Astrocyte (in vitro differentiated cells and primary cell): ENCODE data around the gene TLR9. TPM values are rescaled to one million over a fixed set of nuclear protein-coding genes. Genes with fewer than 3 reads are reported as not detected.

ENCODE experiments used
- DNase-seq: peaks from one replicate; pipeline ENCODE4 v3.0.0-alpha.2; 2010; ENCODE audit warnings: low read depth
- FAIRE-seq: peaks from 2 replicates; lab custom pipeline; 2011; peaks lifted over from hg19 to GRCh38; lab: Jason Lieb, UNC
- H2AFZ ChIP-seq: 2 replicates; pipeline ENCODE4 v1.6.0; 2012; ENCODE audit warnings: low read depth, low read length, inconsistent platforms
- H3K27ac ChIP-seq: 2 replicates; pipeline ENCODE4 v1.5.1; 2011; ENCODE audit warnings: low read depth, low read length, inconsistent platforms
- H3K27me3 ChIP-seq: 2 replicates; pipeline ENCODE4 v1.6.0; 2011; ENCODE audit warnings: low read length, inconsistent platforms; ENCODE audit not compliant: insufficient read depth
- H3K36me3 ChIP-seq: 2 replicates; pipeline ENCODE4 v1.5.1; 2011; ENCODE audit warnings: low read length, inconsistent platforms; ENCODE audit not compliant: insufficient read depth
- H3K4me1 ChIP-seq: 2 replicates; pipeline ENCODE4 v1.5.1; 2011; ENCODE audit warnings: low read length, inconsistent platforms; ENCODE audit not compliant: insufficient read depth
- H3K4me2 ChIP-seq: 2 replicates; pipeline ENCODE4 v1.6.0; 2012; ENCODE audit warnings: low read length, inconsistent platforms
- H3K4me3 ChIP-seq: 2 replicates; pipeline ENCODE4 v1.5.1; 2011; ENCODE audit warnings: low read depth, mild to moderate bottlenecking, low read length, inconsistent platforms; ENCODE audit not compliant: insufficient read depth
- H3K79me2 ChIP-seq: 2 replicates; pipeline ENCODE4 v1.6.0; 2012; ENCODE audit warnings: mild to moderate bottlenecking, low read length, inconsistent platforms; ENCODE audit not compliant: insufficient read depth
- H3K9ac ChIP-seq: 2 replicates; pipeline ENCODE4 v1.6.0; 2012; ENCODE audit warnings: mild to moderate bottlenecking, low read length, inconsistent platforms
- H3K9me3 ChIP-seq: 2 replicates; pipeline ENCODE4 v1.5.1; 2012; ENCODE audit warnings: low read depth, mild to moderate bottlenecking, low read length, inconsistent platforms; ENCODE audit not compliant: insufficient read depth
- H4K20me1 ChIP-seq: 2 replicates; pipeline ENCODE4 v1.6.0; 2012; ENCODE audit warnings: low read length, inconsistent platforms; ENCODE audit not compliant: insufficient read depth
- H3K27ac Mint-ChIP-seq: one replicate; pipeline ENCODE4 v1.8.0; 2021; ENCODE audit warnings: mild to moderate bottlenecking, mixed read lengths; ENCODE audit not compliant: unreplicated experiment
- H3K27me3 Mint-ChIP-seq: one replicate; pipeline ENCODE4 v1.8.0; 2021; ENCODE audit warnings: low read depth, mixed read lengths; ENCODE audit not compliant: unreplicated experiment
- H3K36me3 Mint-ChIP-seq: one replicate; pipeline ENCODE4 v1.8.0; 2021; ENCODE audit warnings: low read depth, mixed read lengths; ENCODE audit not compliant: unreplicated experiment
- H3K4me1 Mint-ChIP-seq: one replicate; pipeline ENCODE4 v1.8.0; 2021; ENCODE audit warnings: low read depth, mixed read lengths; ENCODE audit not compliant: unreplicated experiment
- H3K4me3 Mint-ChIP-seq: one replicate; pipeline ENCODE4 v1.8.0; 2021; ENCODE audit warnings: mild to moderate bottlenecking, moderate library complexity, mixed read lengths; ENCODE audit not compliant: unreplicated experiment
- H3K9me3 Mint-ChIP-seq: one replicate; pipeline ENCODE4 v1.8.0; 2021; ENCODE audit warnings: mild to moderate bottlenecking, mixed read lengths; ENCODE audit not compliant: unreplicated experiment
- EZH2 ChIP-seq: IDR thresholded peaks from 2 replicates; pipeline ENCODE4 v1.6.1; 2012; ENCODE audit warnings: mild to moderate bottlenecking, low read length, inconsistent platforms; ENCODE audit not compliant: insufficient read depth
- total RNA-seq: library from RNA; stranded (reverse); gene quantifications from 2 replicates; pipeline ENCODE4 v1.2.1, GENCODE V29; 2021
- TF ChIP-seq, protein P1 (sequence below): IDR thresholded peaks from 2 replicates; pipeline ENCODE4 v1.5.1; 2011; ENCODE audit warnings: low read depth, mild to moderate bottlenecking, inconsistent platforms, low read length, moderate library complexity; ENCODE audit not compliant: insufficient read depth

TLR9 gene
- total RNA-seq, 1 donor from 2014 or later, result 0.25 TPM

DNA sequence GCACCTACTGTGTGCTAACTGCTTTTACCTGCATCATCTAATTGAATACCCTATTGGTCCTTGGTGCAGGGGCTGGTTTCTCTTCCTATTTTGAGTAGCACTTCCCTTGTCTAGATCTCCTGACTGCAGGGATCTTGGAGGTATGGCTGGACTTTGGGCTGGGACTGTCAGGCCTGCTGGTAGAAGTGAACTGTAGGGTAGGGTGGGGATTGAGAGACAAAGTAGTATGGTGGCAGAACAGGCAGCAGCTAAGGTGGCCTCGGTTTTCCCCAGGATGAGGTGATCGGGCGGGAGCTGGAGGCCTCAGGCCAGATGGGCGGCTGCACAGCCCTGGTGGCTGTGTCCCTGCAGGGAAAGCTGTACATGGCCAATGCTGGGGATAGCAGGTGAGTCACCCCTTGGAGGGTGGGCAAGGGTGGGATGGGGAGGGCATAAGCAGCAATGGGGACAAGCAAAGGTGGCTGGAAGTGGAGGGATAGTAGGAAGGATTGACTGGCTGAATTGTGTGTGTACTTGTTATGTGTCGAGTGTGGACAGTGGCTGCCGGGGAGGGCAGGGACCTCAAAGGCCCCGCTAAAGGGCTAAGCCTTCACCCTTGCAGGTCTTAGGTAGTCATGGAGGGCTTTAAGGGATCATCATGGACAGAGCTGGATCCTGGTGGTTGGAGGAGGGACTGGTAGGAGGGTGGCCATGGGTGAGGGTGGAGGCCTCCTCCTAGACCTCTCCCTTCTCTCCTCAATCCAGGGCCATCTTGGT is 22.1 kb upstream of the TLR9 start:
- H3K9me3 ChIP-seq, result no peaks in the 10 kb centered on the region
- no peak overlapping the region for H3K4me3 ChIP-seq
- H3K4me1 Mint-ChIP-seq, result peaks cover 5% of the 10 kb centered on the region
- FAIRE-seq (no peak), DNase-seq (no peak)
- peaks cover 22% of the 10 kb centered on the region for H3K36me3 ChIP-seq
- H3K27me3 Mint-ChIP-seq, result no peaks in the 10 kb centered on the region
- peaks cover 20% of the 10 kb centered on the region for H3K36me3 Mint-ChIP-seq
- TF ChIP-seq, protein P1, sequence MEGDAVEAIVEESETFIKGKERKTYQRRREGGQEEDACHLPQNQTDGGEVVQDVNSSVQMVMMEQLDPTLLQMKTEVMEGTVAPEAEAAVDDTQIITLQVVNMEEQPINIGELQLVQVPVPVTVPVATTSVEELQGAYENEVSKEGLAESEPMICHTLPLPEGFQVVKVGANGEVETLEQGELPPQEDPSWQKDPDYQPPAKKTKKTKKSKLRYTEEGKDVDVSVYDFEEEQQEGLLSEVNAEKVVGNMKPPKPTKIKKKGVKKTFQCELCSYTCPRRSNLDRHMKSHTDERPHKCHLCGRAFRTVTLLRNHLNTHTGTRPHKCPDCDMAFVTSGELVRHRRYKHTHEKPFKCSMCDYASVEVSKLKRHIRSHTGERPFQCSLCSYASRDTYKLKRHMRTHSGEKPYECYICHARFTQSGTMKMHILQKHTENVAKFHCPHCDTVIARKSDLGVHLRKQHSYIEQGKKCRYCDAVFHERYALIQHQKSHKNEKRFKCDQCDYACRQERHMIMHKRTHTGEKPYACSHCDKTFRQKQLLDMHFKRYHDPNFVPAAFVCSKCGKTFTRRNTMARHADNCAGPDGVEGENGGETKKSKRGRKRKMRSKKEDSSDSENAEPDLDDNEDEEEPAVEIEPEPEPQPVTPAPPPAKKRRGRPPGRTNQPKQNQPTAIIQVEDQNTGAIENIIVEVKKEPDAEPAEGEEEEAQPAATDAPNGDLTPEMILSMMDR, result no peak
- TF ChIP-seq EZH2, result no peak
- H3K27ac ChIP-seq, result no peak overlapping the region
- H3K27me3 ChIP-seq, result no peaks in the 10 kb centered on the region
- H3K4me2 ChIP-seq, result peak overlapping the region; percentile 92
- peak overlapping the region; percentile 69 for H3K4me3 Mint-ChIP-seq
- H3K9me3 Mint-ChIP-seq, result peaks cover 4% of the 10 kb centered on the region
- H3K9ac ChIP-seq, result no peak overlapping the region
- peak overlapping the region; percentile 62 for H3K27ac Mint-ChIP-seq
- peaks cover 47% of the 10 kb centered on the region for H4K20me1 ChIP-seq
- H3K79me2 ChIP-seq, result peaks cover 5% of the 10 kb centered on the region
- peaks cover 20% of the 10 kb centered on the region for H3K4me1 ChIP-seq
- H2AFZ ChIP-seq, result no peak overlapping the region

DNA sequence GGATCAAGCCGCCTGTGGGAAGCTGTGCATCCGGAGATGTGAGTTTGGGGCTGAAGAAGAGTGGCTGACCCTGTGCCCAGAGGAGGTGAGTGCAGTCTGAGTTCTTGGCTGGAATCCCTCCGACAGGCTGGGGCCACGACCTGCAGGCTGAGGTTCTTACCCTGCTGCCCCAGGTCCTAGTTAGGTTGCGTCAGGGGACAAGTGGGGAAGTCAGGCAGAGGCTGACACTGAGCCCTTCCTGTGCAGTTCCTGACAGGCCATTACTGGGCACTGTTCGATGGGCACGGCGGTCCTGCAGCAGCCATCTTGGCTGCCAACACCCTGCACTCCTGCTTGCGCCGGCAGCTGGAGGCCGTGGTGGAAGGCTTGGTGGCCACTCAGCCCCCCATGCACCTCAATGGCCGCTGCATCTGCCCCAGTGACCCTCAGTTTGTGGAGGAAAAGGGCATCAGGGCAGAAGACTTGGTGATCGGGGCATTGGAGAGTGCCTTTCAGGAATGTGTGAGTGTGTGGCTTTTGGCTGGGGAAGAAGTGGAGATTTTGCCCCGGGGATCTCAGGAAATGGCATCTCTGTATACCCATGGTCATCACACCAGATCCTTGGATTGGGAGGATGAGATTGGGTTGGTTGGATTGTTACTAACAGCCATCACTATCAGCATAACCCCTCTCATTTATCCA is 21.4 kb upstream of the TLR9 start:
- no peak for FAIRE-seq
- Histone ChIP-seq H3K36me3 (peaks cover 17% of the 10 kb centered on the region), H3K9me3 (no peaks in the 10 kb centered on the region), H3K9ac (no peak overlapping the region), H3K4me3 (no peak overlapping the region), H3K27me3 (no peaks in the 10 kb centered on the region), H3K4me1 (peaks cover 20% of the 10 kb centered on the region), H3K79me2 (peaks cover 5% of the 10 kb centered on the region), H2AFZ (no peak overlapping the region), H4K20me1 (peaks cover 44% of the 10 kb centered on the region), H3K27ac (no peak overlapping the region), H3K4me2 (peak overlapping the region; percentile 92)
- DNase-seq, result no peak
- peaks cover 6% of the 10 kb centered on the region for H3K4me1 Mint-ChIP-seq
- TF ChIP-seq, protein P1, result no peak
- no peak for TF ChIP-seq EZH2
- peaks cover 20% of the 10 kb centered on the region for H3K36me3 Mint-ChIP-seq
- peaks cover 5% of the 10 kb centered on the region for H3K9me3 Mint-ChIP-seq
- no peaks in the 10 kb centered on the region for H3K27me3 Mint-ChIP-seq
- peak overlapping the region; percentile 4 for H3K27ac Mint-ChIP-seq
- peak overlapping the region; percentile 77 for H3K4me3 Mint-ChIP-seq
